HG03060 (cell line): ENCODE measurements around the gene NUP85.
"Not testable (repeated sequence)": the region's sequence is repeated elsewhere in the genome, so short reads cannot be mapped to it uniquely, and the experiment has no call there.

Experiments
- ATAC-seq: cut with Tn5 transposase; IDR thresholded peaks from one replicate; pipeline ENCODE4 v1.9.1; 2021; ENCODE audit warnings: low read depth, moderate number of reproducible peaks; ENCODE audit not compliant: unreplicated experiment

NUP85 gene

GRCh38 chr17:75266316-75267152 lies 61.1 kb downstream of the NUP85 start:
- no peak for ATAC-seq

GRCh38 chr17:75267153-75267410 lies 61.6 kb downstream of the NUP85 start:
- no peak for ATAC-seq

GRCh38 chr17:75267411-75268232 lies 62.1 kb downstream of the NUP85 start:
- ATAC-seq = no peak

- no peak for ATAC-seq
These were observed 64.4 kb downstream of the NUP85 start for GRCh38 chr17:75269844-75270217.

- ATAC-seq = no peak
These were observed 64.9 kb downstream of the NUP85 start for GRCh38 chr17:75270218-75270965.

GRCh38 chr17:75270966-75271232 lies 65.4 kb downstream of the NUP85 start, which contains the start of gene MIF4GD:
Gene MIF4GD, minus strand, starts transcription at chr17:75271231. Its CDS starts 1,036 bp downstream, at chr17:75270195.
- no peak for ATAC-seq

GRCh38 chr17:75271233-75271954 lies 65.9 kb downstream of the NUP85 start:
- ATAC-seq = no peak

- no peak for ATAC-seq
These were observed 66.7 kb downstream of the NUP85 start for GRCh38 chr17:75271955-75272847.

- no peak for ATAC-seq
These were observed 67.3 kb downstream of the NUP85 start for GRCh38 chr17:75272848-75273184.

- no peak for ATAC-seq
These were observed 68.7 kb downstream of the NUP85 start for GRCh38 chr17:75273977-75274708.

- ATAC-seq = no peak
These were observed 72.2 kb downstream of the NUP85 start for GRCh38 chr17:75277664-75278071.

- not testable (repeated sequence) for ATAC-seq
These were observed 74.7 kb downstream of the NUP85 start for GRCh38 chr17:75280189-75280588.

- no peak for ATAC-seq
These were observed 79.6 kb downstream of the NUP85 start for GRCh38 chr17:75285123-75285522.
